Endothelial cell of umbilical vein (primary cell): ENCODE measurements around the gene ZSCAN12. TPM values are rescaled to one million over a fixed set of nuclear protein-coding genes. Genes with fewer than 3 reads are reported as not detected.

Experiments used
- BruUV-seq: library from RNA; stranded (reverse); fragments of 400-500 nt; replicated peaks from 2 replicates; lab custom pipeline; 2021; lab: Mats Ljungman, UMichigan
- CTCF ChIA-PET: fragments of 300-600, 350-600 bp; sonication (Branson Sonifier 250); formaldehyde crosslinking; loops from one replicate; lab custom pipeline; 2021; ENCODE audit warnings: antibody characterized with exemption, inconsistent platforms; lab: Charles Lee
- POLR2A ChIA-PET: fragments of 300-600, 350-600 bp; sonication (Branson Sonifier 250); formaldehyde crosslinking; loops from one replicate; lab custom pipeline; 2021; ENCODE audit warnings: antibody characterized with exemption, inconsistent platforms; lab: Charles Lee
- DNase-seq: peaks from one replicate; pipeline ENCODE4 v3.0.0-alpha.2; 2011; ENCODE audit warnings: low read depth, low spot score
- FAIRE-seq: peaks from 2 replicates; lab custom pipeline; 2011; peaks lifted over from hg19 to GRCh38; lab: Jason Lieb, UNC
- H2AFZ ChIP-seq: 2 replicates; pipeline ENCODE4 v1.6.0; 2012; ENCODE audit warnings: low read depth, low read length, control low read depth, inconsistent platforms
- H3K27ac ChIP-seq: 2 replicates; pipeline ENCODE4 v1.5.1; 2011; ENCODE audit warnings: low read depth, mild to moderate bottlenecking, control low read depth, low read length, moderate library complexity; ENCODE audit not compliant: insufficient read depth
- H3K27me3 ChIP-seq, 2 experiments: 2 replicates each; pipeline versions ENCODE4 v1.6.0 to v1.6.1; 2011; ENCODE audit warnings: low read length in 2 of 2, mixed read lengths in 1 of 2; ENCODE audit not compliant: control insufficient read depth in 2 of 2, insufficient read depth in 2 of 2
- H3K36me3 ChIP-seq, 2 experiments: 2 replicates in 1 of 2; 3 replicates in 1 of 2; pipeline ENCODE4 v1.5.1; 2011; ENCODE audit warnings: low read length in 2 of 2, mild to moderate bottlenecking in 1 of 2, moderate library complexity in 1 of 2; ENCODE audit not compliant: control insufficient read depth in 2 of 2, insufficient read depth in 2 of 2; ENCODE audit errors: extremely low read depth in 1 of 2
- H3K4me1 ChIP-seq: 3 replicates; pipeline ENCODE4 v1.5.1; 2011; ENCODE audit warnings: mild to moderate bottlenecking, low read length; ENCODE audit not compliant: control insufficient read depth, insufficient read depth; ENCODE audit errors: extremely low read depth
- H3K4me2 ChIP-seq: 2 replicates; pipeline ENCODE4 v1.6.1; 2011; ENCODE audit warnings: low read length, control low read depth, mixed read lengths; ENCODE audit not compliant: insufficient read depth
- H3K4me3 ChIP-seq, 3 experiments: fragments of 200-600 bp in 1 of 3; sonication (generic), shearing (Covaris generic) in 1 of 3; replicated peaks in 1 of 3; 2 replicates each; pipeline ENCODE4 v1.5.1; 2011 to 2016; ENCODE audit warnings: control low read depth in 3 of 3, low read length in 3 of 3, mild to moderate bottlenecking in 2 of 3, inconsistent platforms in 1 of 3, low read depth in 1 of 3, moderate library complexity in 1 of 3; ENCODE audit not compliant: insufficient read depth in 1 of 3
- H3K79me2 ChIP-seq: 2 replicates; pipeline ENCODE4 v1.6.0; 2012; ENCODE audit warnings: low read length, inconsistent platforms; ENCODE audit not compliant: control insufficient read depth, insufficient read depth
- H3K9ac ChIP-seq: replicated peaks from 2 replicates; pipeline ENCODE3; 2011; ENCODE audit warnings: low read length, control low read depth; ENCODE audit not compliant: insufficient read depth; ENCODE audit errors: extremely low read depth
- H3K9me1 ChIP-seq: replicated peaks from 3 replicates; pipeline ENCODE4 v1.6.0; 2011; ENCODE audit warnings: mild to moderate bottlenecking, low read length; ENCODE audit not compliant: control insufficient read depth, insufficient read depth; ENCODE audit errors: extremely low read depth
- H3K9me3 ChIP-seq: replicated peaks from 2 replicates; pipeline ENCODE4 v1.5.1; 2012; ENCODE audit warnings: low read length, inconsistent platforms; ENCODE audit not compliant: control insufficient read depth, insufficient read depth
- H4K20me1 ChIP-seq: replicated peaks from 2 replicates; pipeline ENCODE3; 2011; ENCODE audit warnings: mild to moderate bottlenecking, low read length; ENCODE audit not compliant: control insufficient read depth, insufficient read depth; ENCODE audit errors: extremely low read depth
- CTCF ChIP-seq, 2 donors: IDR thresholded peaks; 1 replicate in 1 of 2; 2 replicates in 1 of 2; pipeline ENCODE4 v1.5.1; 2011; ENCODE audit warnings: low read length in 2 of 2, mild to moderate bottlenecking in 2 of 2, moderate library complexity in 2 of 2, control low read depth in 1 of 2, inconsistent platforms in 1 of 2, low read depth in 1 of 2; ENCODE audit not compliant: insufficient read depth in 1 of 2; ENCODE audit errors: extremely low read depth in 1 of 2
- EZH2 ChIP-seq: IDR thresholded peaks from 2 replicates; pipeline ENCODE4 v1.6.1; 2012; ENCODE audit warnings: borderline replicate concordance, low read depth, mild to moderate bottlenecking, moderate library complexity, low read length, inconsistent platforms; ENCODE audit not compliant: severe bottlenecking
- FOS ChIP-seq: IDR thresholded peaks from 2 replicates; pipeline ENCODE4 v1.6.1; 2011; ENCODE audit warnings: mild to moderate bottlenecking, low read length, moderate library complexity, borderline replicate concordance; ENCODE audit not compliant: insufficient read depth
- GATA2 ChIP-seq: IDR thresholded peaks from 2 replicates; pipeline ENCODE4 v1.7.0; 2011; ENCODE audit warnings: low read depth, mild to moderate bottlenecking, moderate library complexity, mixed read lengths, low read length; ENCODE audit not compliant: insufficient read length, insufficient read depth
- JUN ChIP-seq: IDR thresholded peaks from 2 replicates; pipeline ENCODE4 v1.6.1; 2011; ENCODE audit warnings: borderline replicate concordance, low read depth; ENCODE audit not compliant: insufficient read length, insufficient read depth
- MAX ChIP-seq: IDR thresholded peaks from 2 replicates; pipeline ENCODE4 v1.6.1; 2011; ENCODE audit not compliant: insufficient read depth, insufficient read length
- MYC ChIP-seq: IDR thresholded peaks from one replicate; pipeline ENCODE4 v1.6.1; 2011; ENCODE audit warnings: mild to moderate bottlenecking, low read depth, low read length
- POLR2A ChIP-seq: IDR thresholded peaks from 2 replicates; pipeline ENCODE4 v1.6.1; 2012; ENCODE audit warnings: low read depth, mild to moderate bottlenecking, control low read depth, low read length
- POLR2AphosphoS5 ChIP-seq: IDR thresholded peaks from 2 replicates; pipeline ENCODE4 v1.6.1; 2012; ENCODE audit warnings: low read depth, mild to moderate bottlenecking, control low read depth, low read length, moderate library complexity; ENCODE audit not compliant: insufficient read depth
- dilution Hi-C: fragments of 300-500 bp; cut with MboI; formaldehyde crosslinking; loops from one replicate; pipeline ENCODE4 v1.15.0; 2019; ENCODE audit warnings: low sequenced_read_pairs; ENCODE audit not compliant: extremely low pct_ligation_motif_present
- intact Hi-C: fragments of 100-400 bp; cut with micrococcal nuclease; formaldehyde crosslinking; loops from one replicate; pipeline ENCODE4 v1.10.0; 2022
- polyA plus RNA-seq, 4 experiments: library from polyadenylated mRNA; depleted of rRNA in 3 of 4; stranded (reverse) in 3 of 4; unstranded in 1 of 4; fragments of >200 nt; gene quantifications; 2 replicates each; pipeline versions ENCODE4 v1.2.1 to v1.2.3, GENCODE V29; 2011 to 2012; ENCODE audit warnings: missing spikeins in 1 of 4
- total RNA-seq: library from RNA; stranded (reverse); gene quantifications from 2 replicates; pipeline ENCODE4 v1.2.3, GENCODE V29; 2021

The ZSCAN12 gene
- total and polyA plus RNA-seq, 2 donors (not counting 3 experiments of a cell fraction or from before 2014, with no cell fraction given): 1.3 to 4.4 TPM

- H3K9ac ChIP-seq: no peak overlapping the region
- no peaks in the 10 kb centered on the region for H3K9me1 ChIP-seq
- H3K9me3 ChIP-seq: no peaks in the 10 kb centered on the region
- ChIA-PET CTCF (interaction anchor here (1.9 to 2.3 kb wide), 2 partner anchors 12 to 15 kb away, joined by 4 to 12 read pairs; no protein-coding TSS in a partner anchor), POLR2A (no interaction called here)
- H4K20me1 ChIP-seq: no peaks in the 10 kb centered on the region
- no peak overlapping the region for H3K27ac ChIP-seq
- H3K79me2 ChIP-seq: no peaks in the 10 kb centered on the region
- no peak overlapping the region for H3K4me2 ChIP-seq
- no peaks in the 10 kb centered on the region for H3K36me3 ChIP-seq
- no TSS peak for BruUV-seq
- H3K27me3 ChIP-seq: no peaks in the 10 kb centered on the region
- FAIRE-seq: no peak
- DNase-seq: no peak
- no peaks in the 10 kb centered on the region for H3K4me1 ChIP-seq
- dilution Hi-C loops: no loop called here
- TF ChIP-seq EZH2 (no peak), FOS (no peak), MYC (no peak), CTCF (IDR thresholded peaks at IDR 0.05; ENCODE audit: extremely low read depth in 1 of 2, insufficient read depth in 1 of 2, low read depth in 1 of 2, low read length in 2 of 2) (no peak), POLR2A (no peak), JUN (no peak), POLR2AphosphoS5 (no peak), MAX (no peak), GATA2 (no peak)
- intact Hi-C loops: no loop called here
- no peak overlapping the region for H3K4me3 ChIP-seq
- no peak overlapping the region for H2AFZ ChIP-seq
Observed at GRCh38 chr6:28371280-28371679, 28.3 kb downstream of the ZSCAN12 start.
